ENCODE measurements around the gene GORASP1. TPM values are rescaled to one million over a fixed set of nuclear protein-coding genes. Genes with fewer than 3 reads are reported as not detected.

Gene GORASP1
- polyA plus RNA-seq, 3 donors, result 55.5 to 59.3 (median 59.1) TPM

DNA sequence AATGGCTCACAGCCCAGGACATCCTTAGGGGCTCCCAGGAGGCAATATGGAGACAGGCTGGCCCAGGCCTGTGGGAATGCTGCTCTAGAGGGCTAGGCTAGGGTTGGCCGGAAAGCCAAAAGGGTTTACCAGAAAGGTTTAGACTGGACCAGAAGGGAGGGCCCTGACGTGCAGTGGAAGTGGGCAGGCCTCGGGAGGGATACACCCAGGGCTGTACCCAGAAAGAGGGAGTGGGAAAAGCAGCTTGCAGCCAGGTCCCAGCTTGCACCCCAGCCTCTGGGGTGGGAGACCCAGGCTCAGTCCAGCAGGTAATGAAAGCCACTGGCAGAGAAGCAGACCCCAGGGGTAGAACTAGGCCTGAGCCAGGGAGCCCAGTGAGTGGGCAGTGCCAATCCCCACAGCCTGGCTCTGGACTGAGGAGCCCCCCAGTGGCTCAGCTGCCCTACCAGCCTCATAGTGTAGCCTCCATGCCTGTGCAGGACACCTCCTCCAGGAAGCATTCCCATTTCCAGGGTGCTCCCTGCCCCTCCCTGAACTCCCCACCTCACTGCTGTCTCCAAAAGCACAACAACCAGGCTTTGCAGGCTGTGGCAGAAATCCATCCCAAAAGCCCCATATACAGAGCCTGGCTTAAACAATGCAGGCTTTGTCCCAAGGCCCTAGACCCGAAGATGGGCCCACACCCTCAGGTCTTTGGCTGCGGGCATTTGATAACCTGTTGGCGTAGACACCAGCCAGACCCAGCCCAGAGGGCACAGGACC lies 3.5 kb downstream of the GORASP1 start:
- no peak for DNase-seq (ENCODE audit: low read depth in 3 of 3, low spot score in 2 of 3)

GRCh38 chr3:39103324-39103693 lies 4.1 kb downstream of the GORASP1 start:
- DNase-seq (ENCODE audit: low read depth in 3 of 3, low spot score in 2 of 3), result no peak

GRCh38 chr3:39102504-39103323 lies 4.7 kb downstream of the GORASP1 start:
- no peak for DNase-seq (ENCODE audit: low read depth in 3 of 3, low spot score in 2 of 3)

GRCh38 chr3:39101022-39101689 lies 6.3 kb downstream of the GORASP1 start:
- no peak for DNase-seq (ENCODE audit: low read depth in 3 of 3, low spot score in 2 of 3)

- no peak for DNase-seq (ENCODE audit: low read depth in 3 of 3, low spot score in 2 of 3)
Observed at GRCh38 chr3:39100500-39100886, 6.9 kb downstream of the GORASP1 start.

DNA sequence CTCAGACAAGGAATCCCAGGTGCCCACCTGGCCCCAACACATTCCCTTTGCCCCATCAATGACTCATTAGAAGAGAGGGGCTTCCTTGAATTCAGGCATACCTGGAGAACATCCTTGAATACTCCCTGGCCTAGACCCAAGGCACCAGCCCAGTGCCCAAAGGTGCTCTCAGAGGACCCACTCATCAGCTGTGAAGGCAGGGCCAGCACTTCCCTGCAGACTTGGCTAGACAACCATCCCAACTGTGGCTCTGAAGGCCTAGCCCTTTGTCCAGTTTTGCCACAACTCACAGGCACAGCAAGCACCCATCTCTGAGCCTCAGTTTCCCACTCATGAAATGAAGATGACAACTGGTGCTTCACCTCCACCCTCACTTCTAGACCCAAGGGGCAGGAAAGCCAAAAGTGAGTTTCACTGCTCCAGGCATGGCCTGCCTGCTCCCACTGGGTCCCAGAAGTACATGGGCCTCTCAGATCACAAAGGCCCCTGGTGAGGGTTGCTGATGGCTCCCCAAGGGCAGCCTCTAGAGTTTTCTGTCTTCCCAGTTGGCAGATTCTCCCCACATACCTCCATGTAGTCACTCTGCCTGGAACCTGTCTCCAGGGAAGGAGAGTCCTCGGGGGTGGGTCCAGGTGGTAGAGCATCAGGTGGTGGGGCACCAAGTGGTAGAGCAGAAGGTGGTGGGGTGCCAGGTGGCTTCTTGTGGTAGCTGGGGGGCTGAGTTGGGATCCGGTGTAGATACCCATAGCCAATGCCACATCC lies 7.5 kb downstream of the GORASP1 start:
- no peak for DNase-seq (ENCODE audit: low read depth in 3 of 3, low spot score in 2 of 3)

DNA sequence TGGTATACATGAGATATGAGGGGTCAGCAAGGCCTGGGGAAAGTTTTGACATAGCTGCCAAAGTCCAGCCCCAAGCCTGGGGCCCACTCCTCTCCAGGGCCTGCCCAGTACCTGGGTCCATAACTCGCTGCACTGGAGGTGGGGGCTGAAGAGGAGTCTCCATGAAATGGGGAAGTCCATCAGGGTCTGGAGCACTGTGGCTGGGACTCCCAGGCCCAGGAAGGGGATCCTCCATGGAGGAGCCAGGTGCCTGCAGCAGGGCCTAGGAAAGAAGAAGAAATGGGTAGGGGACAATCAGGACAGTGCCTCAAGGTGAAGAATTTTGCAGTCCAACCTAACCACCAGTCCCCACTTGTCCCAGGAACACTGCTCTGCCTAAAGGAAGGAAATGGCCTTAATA lies 8.2 kb downstream of the GORASP1 start:
- DNase-seq (ENCODE audit: low read depth in 3 of 3, low spot score in 2 of 3), result no peak

DNA sequence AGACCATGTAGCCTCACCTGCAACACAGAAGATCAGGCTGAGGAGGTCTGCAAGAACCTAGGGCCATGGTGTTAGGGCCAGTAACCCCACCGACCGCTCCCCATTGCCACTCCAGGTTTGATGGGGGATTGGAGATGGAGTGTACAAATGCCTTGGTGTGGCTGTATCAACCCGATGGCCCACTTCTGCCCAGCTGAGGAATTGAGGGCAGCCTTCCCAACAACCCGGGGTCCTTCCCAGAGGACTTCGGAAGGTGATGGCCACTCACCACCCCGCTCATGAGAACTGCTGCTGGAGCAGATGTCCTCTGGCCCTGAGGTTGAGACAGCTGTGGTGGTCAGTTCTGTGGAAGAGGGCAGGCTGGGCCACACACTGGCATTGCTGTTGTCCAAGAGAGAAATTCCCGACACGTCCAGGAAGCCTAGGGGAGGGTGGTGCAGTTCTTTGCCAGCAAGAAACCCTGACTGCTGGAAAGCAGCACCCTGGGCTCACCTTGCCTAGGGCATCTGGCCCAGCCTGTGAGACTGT lies 8.9 kb downstream of the GORASP1 start:
- no peak for DNase-seq (ENCODE audit: low read depth in 3 of 3, low spot score in 2 of 3)

- DNase-seq (ENCODE audit: low read depth in 3 of 3, low spot score in 2 of 3), result no peak
Observed at GRCh38 chr3:39097716-39098472, 9.5 kb downstream of the GORASP1 start.

DNA sequence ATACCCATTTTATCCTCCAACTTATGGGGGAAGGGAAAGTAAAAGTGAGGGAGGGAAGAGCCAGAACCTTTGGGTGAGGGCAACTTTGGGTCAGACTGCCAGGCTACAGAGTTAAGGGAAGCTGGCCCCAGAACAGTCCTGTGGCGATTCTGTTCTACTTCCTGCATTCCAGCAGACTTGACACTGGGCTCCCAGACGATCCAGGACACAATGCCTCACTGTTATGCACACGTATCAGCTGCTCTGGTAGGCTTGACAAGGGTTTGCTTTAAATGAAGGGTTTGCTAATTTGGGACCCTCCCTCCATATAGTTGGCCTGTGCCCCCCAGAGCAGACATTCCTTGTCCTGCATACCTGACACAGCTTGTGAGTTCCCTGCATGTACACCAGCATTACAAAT lies 10.7 kb downstream of the GORASP1 start:
- DNase-seq (ENCODE audit: low read depth in 3 of 3, low spot score in 2 of 3), result no peak

GRCh38 chr3:39095778-39096177 lies 11.6 kb downstream of the GORASP1 start:
- no peak for DNase-seq (ENCODE audit: low read depth in 3 of 3, low spot score in 2 of 3)

- no peak for DNase-seq (ENCODE audit: low read depth in 3 of 3, low spot score in 2 of 3)
Observed at GRCh38 chr3:39094851-39095677, 12.4 kb downstream of the GORASP1 start.

DNA sequence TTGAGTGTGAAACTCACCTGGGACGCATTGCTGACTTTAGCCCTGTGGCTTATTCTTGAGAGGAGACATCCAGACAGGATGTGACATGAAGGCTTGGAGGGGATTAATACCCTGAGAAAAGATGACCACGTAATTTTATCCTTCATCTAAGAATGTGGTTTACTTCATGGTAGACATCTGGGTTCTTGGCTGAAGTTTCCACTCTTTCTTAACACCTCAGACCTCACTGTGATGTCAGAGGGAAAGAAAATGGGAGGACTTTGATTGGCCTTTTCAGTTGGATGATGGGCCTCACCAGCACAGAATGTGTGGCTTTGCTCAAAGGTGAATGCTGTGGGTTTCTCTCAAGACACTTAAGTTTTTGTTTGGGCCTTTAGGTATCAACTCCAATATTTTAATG lies 16.5 kb downstream of the GORASP1 start:
- DNase-seq (ENCODE audit: low read depth in 3 of 3, low spot score in 2 of 3), result no peak

GRCh38 chr3:39088889-39089288 lies 18.5 kb downstream of the GORASP1 start:
- no peak for DNase-seq (ENCODE audit: low read depth in 3 of 3, low spot score in 2 of 3)

GRCh38 chr3:39088456-39088855 lies 19.0 kb downstream of the GORASP1 start:
- no peak for DNase-seq (ENCODE audit: low read depth in 3 of 3, low spot score in 2 of 3)

GRCh38 chr3:39086144-39086543 lies 21.3 kb downstream of the GORASP1 start:
- DNase-seq (ENCODE audit: low read depth in 3 of 3, low spot score in 2 of 3), result no peak

DNA sequence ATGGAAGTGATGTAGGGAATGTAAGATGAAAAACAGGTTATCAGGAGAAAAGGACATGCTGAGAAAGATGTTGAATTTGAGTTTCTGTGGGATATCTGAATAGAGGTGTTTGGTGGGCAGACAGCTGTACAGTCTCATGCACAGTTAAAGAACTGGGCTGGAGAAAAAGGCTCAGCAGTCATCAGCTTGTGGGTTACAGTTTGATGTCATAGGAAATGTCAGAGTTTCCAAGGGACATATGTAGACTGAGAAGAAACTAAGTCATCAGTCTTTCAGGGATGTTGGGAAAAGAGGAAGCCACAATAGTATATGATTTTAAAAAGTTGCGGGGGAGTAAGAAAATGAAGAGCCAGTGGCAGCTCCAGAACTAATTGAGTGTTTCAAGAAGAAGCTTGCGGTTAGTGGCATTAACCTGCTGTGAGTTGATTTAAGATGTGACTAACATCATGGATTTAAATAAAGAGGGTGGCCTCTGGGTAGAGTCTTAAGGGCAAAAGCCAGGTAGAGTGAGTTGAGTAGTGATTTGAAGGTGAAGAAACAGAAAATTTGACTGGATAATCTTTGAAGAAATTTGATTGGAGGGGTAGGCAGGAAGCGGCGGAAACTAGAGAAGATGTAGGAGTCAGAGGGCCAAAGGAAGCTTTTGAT lies 24.6 kb downstream of the GORASP1 start:
- DNase-seq (ENCODE audit: low read depth in 3 of 3, low spot score in 2 of 3), result no peak

- no peak for DNase-seq (ENCODE audit: low read depth in 3 of 3, low spot score in 2 of 3)
Observed at GRCh38 chr3:39080026-39080425, 27.4 kb downstream of the GORASP1 start.

DNA sequence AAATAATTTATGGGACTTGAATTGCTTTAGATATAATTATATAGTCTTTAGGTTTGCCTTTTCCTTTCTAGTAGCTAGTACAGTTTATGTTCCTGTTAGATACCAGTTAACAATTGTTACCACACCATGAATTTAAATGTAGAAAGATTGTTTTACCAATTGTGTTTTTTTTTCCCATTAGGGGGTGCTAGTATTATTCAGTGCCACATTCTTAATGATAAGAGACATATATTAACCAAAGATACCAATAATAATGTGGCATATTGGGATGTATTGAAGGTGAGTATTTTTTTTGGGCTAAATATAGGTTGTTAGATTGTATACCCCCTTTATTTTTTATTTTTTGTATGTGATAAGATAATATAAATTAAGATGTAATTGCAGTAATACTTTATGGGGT lies 27.9 kb downstream of the GORASP1 start:
- DNase-seq (ENCODE audit: low read depth in 3 of 3, low spot score in 2 of 3), result no peak

Measured in right renal cortex interstitium (tissue), 3 donors.